Right lobe of liver (tissue), 4 donors: ENCODE measurements around the gene RAI1.

Source experiments
- POLR2A ChIP-seq: fragments of 450-650 bp; IDR thresholded peaks from one replicate; pipeline ENCODE4 v1.6.1; 2017; ENCODE audit warnings: antibody characterized with exemption, mild to moderate bottlenecking
- TF ChIP-seq, protein P1 (sequence below), 4 donors: fragments of 200-600 bp in 3 of 4; fragments of 450-650 bp in 1 of 4; IDR thresholded peaks; one replicate each; pipeline versions ENCODE4 v1.5.1 to v1.8.0; 2016 to 2022; ENCODE audit warnings: antibody characterized with exemption in 4 of 4, mild to moderate bottlenecking in 2 of 4
- donor health status: DM: no; HTN: no; CAD: no.
- donor health status: DM: no; HTN: no; CAD: no.
- donor health status: DM: no; HTN: yes; CAD: no.

DNA sequence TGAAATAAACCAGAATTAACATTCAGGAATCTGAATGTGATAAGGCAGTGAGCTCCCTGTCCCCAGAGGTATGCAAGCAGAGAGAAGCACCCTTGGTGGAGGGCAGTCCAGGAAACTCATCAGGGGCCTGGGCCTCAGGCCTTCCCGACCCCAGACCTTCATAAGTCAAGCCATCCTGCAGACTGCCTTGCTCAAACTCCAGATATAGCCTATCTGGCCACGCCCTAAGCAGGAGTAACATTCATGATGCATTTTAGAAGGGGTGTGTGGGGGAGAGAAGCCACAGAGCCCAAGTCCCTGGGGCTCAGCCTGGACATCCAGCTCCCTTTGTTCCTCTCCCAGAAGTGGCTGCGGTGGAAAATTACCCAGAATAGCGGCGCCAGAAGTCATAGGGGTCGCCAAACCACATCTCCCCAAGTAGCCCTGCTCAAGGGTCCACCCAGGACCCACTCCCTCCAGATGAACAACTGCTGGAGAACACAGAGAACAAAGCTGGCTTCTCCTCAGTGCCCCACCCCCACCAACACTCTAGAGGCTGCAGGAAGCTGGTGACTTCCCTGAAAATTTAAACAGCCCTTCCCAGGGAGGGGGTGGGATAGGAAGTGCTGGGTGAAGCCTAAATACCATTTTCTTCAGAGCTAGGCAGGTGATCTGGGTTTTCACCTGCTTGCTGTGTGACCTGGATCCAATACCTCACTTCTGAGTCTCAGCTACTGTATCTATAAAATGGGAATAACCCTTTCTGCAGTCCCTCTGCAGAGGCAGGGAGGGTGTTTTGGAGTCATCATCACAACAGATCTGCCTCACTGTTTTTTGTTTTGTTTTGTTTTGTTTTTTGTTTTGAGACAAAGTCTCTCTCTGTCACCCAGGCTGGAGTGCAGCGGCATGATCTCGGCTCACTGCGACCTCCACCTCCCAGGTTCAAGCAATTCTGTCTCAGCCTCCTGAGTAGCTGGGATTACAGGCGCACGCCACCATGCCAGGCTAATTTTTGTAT lies 157.0 kb downstream of the RAI1 start:
- TF ChIP-seq, protein P1, sequence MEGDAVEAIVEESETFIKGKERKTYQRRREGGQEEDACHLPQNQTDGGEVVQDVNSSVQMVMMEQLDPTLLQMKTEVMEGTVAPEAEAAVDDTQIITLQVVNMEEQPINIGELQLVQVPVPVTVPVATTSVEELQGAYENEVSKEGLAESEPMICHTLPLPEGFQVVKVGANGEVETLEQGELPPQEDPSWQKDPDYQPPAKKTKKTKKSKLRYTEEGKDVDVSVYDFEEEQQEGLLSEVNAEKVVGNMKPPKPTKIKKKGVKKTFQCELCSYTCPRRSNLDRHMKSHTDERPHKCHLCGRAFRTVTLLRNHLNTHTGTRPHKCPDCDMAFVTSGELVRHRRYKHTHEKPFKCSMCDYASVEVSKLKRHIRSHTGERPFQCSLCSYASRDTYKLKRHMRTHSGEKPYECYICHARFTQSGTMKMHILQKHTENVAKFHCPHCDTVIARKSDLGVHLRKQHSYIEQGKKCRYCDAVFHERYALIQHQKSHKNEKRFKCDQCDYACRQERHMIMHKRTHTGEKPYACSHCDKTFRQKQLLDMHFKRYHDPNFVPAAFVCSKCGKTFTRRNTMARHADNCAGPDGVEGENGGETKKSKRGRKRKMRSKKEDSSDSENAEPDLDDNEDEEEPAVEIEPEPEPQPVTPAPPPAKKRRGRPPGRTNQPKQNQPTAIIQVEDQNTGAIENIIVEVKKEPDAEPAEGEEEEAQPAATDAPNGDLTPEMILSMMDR (IDR thresholded peaks at IDR 0.05), result no peak
- TF ChIP-seq POLR2A, result peak; percentile 18
